ENCODE data around the gene KLHDC10.

Gene KLHDC10

GRCh38 chr7:130091999-130092398 lies 21.7 kb downstream of the KLHDC10 start:
- TF ChIP-seq TAF1 (IDR thresholded peaks at IDR 0.05; ENCODE audit: borderline replicate concordance, insufficient read depth, low read length): no peak
- no peak for TF ChIP-seq SIN3A (IDR thresholded peaks at IDR 0.05; ENCODE audit: borderline replicate concordance, insufficient read depth, low read length)
- TF ChIP-seq POLR2AphosphoS5 (IDR thresholded peaks at IDR 0.05; ENCODE audit: low read depth, low read length): no peak
- TF ChIP-seq REST (IDR thresholded peaks at IDR 0.05; ENCODE audit: insufficient read depth in 1 of 2, low read depth in 2 of 2, low read length in 2 of 2): no peak
- no peak for TF ChIP-seq FOXP2 (optimal IDR thresholded peaks at IDR 0.05; ENCODE audit: borderline replicate concordance, extremely low read depth, extremely low read length, insufficient read depth)

GRCh38 chr7:130092598-130092997 lies 22.3 kb downstream of the KLHDC10 start:
- no peak for TF ChIP-seq FOXP2 (optimal IDR thresholded peaks at IDR 0.05; ENCODE audit: borderline replicate concordance, extremely low read depth, extremely low read length, insufficient read depth)
- no peak for TF ChIP-seq SIN3A (IDR thresholded peaks at IDR 0.05; ENCODE audit: borderline replicate concordance, insufficient read depth, low read length)
- TF ChIP-seq REST (IDR thresholded peaks at IDR 0.05; ENCODE audit: insufficient read depth in 1 of 2, low read depth in 2 of 2, low read length in 2 of 2): no peak
- no peak for TF ChIP-seq POLR2AphosphoS5 (IDR thresholded peaks at IDR 0.05; ENCODE audit: low read depth, low read length)
- no peak for TF ChIP-seq TAF1 (IDR thresholded peaks at IDR 0.05; ENCODE audit: borderline replicate concordance, insufficient read depth, low read length)

GRCh38 chr7:130095812-130096211 lies 25.5 kb downstream of the KLHDC10 start:
- TF ChIP-seq FOXP2 (optimal IDR thresholded peaks at IDR 0.05; ENCODE audit: borderline replicate concordance, extremely low read depth, extremely low read length, insufficient read depth) (no peak), POLR2AphosphoS5 (IDR thresholded peaks at IDR 0.05; ENCODE audit: low read depth, low read length) (no peak), TAF1 (IDR thresholded peaks at IDR 0.05; ENCODE audit: borderline replicate concordance, insufficient read depth, low read length) (no peak), SIN3A (IDR thresholded peaks at IDR 0.05; ENCODE audit: borderline replicate concordance, insufficient read depth, low read length) (no peak), REST (IDR thresholded peaks at IDR 0.05; ENCODE audit: insufficient read depth in 1 of 2, low read depth in 2 of 2, low read length in 2 of 2) (no peak)

- TF ChIP-seq REST (IDR thresholded peaks at IDR 0.05; ENCODE audit: insufficient read depth in 1 of 2, low read depth in 2 of 2, low read length in 2 of 2): no peak
- TF ChIP-seq TAF1 (IDR thresholded peaks at IDR 0.05; ENCODE audit: borderline replicate concordance, insufficient read depth, low read length): no peak
- TF ChIP-seq FOXP2 (optimal IDR thresholded peaks at IDR 0.05; ENCODE audit: borderline replicate concordance, extremely low read depth, extremely low read length, insufficient read depth): no peak
- no peak for TF ChIP-seq POLR2AphosphoS5 (IDR thresholded peaks at IDR 0.05; ENCODE audit: low read depth, low read length)
- TF ChIP-seq SIN3A (IDR thresholded peaks at IDR 0.05; ENCODE audit: borderline replicate concordance, insufficient read depth, low read length): no peak
Measured at GRCh38 chr7:130096243-130096827, 26.0 kb downstream of the KLHDC10 start.
